Activated CD4-positive, CD25-positive, alpha-beta regulatory T cell treated with anti-CD3 and anti-CD28 coated beads, Interleukin-2, amount 50 U/mL, for 24 hours (primary cell): ENCODE results near the gene SOX18.

Experiments
- ATAC-seq, 2 donors: fragments of 150-1000 bp; cut with Tn5 transposase; one replicate each; pipeline ENCODE4 v1.10.0; 2021; ENCODE audit warnings: mild to moderate bottlenecking in 1 of 2, moderate library complexity in 1 of 2

SOX18 gene

DNA sequence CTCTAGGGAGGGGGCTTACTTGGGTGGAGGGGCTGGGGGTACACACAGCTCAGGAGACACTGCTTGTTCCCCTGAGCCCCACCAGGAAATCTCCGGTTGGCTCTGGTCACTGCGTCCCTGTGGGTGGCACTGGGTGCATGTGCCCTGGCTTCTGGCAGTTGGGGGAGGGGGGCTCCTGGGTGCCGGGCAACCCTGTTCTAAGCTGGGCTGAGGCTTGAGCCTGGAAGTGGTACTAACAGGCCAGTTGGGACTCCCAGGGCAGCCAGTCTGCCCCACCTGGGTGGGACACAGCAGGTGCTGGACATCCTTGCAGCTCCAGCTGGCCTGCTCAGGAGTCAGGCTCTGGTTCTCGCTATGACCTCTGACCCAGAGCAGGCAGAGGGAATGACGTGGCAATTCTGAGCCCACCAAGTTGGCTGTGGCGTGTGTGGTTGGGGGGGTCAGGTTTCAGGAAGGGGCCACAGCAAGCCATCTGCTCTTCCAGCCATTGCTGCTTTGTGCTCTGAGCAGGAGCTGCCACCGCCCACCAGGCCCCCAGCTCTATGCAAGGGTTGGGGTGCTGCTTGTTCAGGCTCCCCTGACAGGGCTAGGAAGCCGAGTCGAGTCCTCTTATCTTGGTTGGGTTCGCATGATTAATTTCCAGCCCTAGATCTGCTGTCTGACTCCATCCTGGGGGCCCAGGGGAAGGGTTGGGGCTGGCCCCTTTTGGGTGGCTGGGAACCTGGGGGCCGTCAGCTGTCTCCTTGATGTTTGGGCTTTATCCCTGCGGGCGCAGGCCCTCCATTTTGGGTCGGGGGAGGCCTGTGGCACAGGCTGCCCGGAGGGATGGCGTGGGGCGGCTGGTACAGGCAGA is 12.9 kb downstream of the SOX18 start:
- no peak for ATAC-seq

DNA sequence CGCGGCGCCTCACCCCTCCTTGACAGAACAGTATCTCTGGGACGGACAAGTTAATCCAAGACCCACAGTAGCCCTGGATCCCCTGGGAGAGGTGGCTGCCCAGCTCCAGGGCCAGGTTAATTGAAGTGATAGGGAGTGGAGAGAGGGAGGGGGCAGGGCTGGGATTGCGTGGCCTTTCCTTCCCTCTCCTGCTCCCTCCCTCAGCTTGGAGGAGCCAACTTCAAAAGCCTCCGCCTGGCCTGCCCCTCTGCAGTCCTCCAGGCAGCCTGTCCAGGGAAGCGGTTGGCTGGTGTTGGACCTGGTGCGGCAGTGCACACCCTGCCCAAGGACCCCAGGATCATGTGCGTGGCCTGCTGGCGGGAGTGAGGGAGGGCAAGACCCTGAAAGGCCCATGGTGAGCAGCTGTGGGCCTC is 13.5 kb downstream of the SOX18 start, which contains the start of gene C20orf204:
C20orf204 (plus strand) TSS at position 250 of the 413 bp plus-strand sequence; CDS start at position 392, 142 bp downstream.
- no peak for ATAC-seq

DNA sequence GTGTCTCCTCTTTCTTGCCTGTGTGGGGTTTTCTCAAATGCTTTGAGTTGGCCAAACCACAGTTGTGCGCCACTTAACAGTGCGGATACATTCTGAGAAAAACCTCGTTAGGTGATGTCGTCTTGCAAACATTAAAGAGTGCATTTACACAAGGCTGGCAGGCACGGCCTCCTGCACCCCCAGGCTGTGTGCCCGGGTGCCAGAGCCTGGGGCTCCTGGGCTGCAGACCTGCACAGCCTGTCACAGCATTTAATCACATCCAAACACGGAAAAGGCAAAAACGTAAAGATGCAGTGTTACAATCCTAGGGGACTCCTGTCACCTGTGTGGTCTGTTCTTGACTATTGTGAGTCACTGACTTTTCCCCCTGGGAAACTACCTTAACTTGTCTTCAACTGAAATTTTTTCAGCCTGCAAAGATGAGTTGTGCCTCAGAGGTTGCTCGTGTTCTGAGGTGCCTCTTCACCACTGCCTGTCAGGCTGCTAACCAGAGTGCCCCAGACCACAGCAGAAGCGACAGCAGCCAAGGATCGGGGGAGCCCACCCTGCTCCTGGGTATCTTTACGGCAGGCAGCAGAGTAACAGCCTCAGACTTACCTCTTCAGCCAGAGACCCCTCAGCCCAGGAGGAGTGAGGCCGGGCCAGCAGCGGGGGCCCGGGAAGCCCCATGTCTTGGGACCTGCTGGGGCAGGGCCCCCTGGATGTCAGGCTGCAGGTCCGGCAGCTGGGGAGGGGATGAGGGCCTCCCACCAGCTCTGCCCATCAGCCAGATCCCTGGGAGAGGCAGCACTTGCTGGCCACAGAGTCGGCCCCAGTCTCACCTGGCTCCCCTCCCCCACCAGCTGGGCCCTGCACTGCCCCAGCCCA is 14.1 kb downstream of the SOX18 start:
- ATAC-seq, result peak; percentile 52 to 66

DNA sequence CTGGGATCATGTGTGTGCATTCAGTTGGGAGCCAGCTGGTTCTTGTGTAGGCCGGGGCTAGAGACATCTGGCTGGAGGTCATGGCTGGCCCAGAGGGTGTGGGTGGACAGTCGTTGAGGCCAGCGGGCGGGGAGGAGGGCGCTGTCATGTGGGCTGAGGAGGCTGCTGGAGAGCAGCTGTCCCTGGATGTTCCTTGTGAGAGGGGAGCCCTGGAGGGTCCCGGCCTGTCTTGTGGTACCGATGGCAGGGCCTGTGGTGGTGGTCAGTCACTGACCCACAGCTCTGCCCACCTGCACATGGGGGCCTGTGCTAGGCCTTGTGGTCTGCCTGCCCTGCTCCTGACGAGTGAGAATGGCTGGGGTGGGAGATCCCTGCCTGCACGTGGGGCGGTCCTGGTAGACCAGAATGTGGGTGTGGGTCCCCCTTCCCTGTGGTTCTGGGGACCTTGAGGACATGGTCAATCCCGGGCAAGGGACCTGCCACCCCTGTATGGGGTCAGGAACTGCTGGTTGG is 15.4 kb downstream of the SOX18 start:
- no peak for ATAC-seq

DNA sequence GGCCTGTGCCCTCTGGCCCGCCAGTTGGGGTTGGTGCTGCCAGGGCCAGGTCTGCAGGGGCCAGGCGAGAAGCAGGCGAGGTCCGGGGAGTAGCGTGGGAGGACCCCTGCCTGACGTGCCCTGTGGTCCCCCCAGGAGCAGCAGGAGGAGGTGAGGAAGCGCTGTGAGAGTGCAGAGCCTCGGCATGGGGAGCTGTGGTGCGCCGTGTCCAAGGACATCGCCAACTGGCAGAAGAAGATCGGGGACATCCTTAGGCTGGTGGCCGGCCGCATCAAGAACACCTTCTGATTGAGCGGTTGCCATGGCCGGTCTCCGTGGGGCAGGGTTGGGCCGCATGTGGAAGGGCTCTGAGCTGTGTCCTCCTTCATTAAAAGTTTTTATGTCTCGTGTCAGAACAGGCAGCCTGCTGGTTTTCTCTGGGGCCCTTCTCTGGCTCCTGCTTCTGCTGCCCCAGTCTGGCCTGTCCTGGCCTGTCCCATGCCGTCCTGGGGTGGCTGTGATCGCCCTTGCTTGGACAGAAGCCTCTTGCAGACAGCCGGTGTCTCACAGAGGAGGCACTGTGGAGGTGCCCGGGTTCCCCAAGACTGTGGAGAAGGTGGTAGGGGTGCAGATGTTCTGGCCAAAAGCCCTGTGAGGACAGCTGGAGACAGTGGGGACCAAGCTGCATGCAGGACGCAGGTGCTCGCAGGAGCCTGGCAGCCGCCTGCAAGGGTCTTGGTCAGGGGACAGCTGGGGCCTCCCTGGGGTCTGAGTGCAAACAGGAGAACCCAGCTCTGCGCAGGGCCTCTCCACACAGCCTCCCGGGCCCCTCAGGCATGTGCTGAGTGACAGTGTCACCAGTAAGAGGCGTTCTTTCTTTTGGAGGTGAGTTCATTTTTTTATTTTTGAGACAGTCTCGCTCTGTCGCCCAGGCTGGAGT is 16.5 kb downstream of the SOX18 start:
- ATAC-seq, result no peak

DNA sequence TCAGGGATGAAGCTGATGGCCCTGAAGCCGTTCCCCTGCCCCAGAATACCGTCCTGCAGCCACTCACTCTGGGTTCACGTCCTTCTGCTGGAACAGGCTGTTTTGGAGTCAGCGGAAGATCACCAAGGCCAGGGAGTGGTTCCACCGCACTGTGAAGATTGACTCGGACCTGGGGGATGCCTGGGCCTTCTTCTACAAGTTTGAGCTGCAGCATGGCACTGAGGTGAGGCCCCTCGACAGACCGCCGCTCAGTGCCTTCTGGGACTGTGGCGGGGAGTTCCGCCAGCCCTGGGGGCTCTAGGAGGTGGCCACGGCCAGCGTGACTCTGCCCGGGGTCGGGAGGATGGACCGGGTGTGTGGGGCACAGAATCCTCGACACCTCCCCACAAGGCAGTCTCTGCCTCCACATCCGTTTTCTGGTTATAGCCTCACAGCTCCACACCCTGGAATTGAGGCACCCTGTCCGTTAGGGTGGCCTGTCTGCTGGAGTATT is 17.6 kb downstream of the SOX18 start:
- ATAC-seq, result no peak

DNA sequence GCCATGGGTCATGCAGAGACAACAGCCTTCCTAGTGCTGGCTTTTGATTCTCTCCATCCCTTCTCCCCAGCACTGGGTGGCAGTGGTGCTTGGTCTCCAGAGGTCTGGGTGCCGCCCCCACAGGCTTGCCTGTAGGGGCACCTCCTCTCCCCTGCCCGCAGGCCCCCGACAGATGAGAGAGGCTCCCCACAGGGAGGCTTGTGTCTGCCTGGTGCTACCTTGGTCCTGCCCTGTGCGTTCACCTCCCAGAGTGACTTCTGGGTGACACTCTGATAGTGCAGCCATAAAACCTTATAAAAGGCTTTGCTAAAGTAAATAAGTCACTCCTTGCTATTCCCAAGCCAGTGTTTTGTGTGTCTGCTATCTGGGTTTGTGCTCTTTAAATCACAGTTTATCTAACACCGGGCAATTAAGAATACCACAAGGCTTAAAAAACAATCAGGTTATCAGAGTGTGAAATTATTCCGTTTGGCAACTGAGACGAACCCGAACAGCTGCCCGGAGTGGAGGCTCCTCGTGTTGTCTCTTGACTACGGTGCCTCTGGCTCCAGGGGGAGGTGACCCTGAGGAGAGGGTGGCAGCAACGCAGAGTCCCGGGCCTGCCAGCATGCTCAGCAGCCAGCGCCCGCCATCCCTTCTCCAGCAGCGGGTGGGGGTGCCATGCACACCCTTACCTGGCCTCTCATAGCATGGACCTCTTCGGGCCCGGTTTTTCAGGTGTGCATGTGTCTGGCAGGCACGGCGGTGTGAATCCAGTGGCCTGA is 18.9 kb downstream of the SOX18 start:
- ATAC-seq, result no peak

DNA sequence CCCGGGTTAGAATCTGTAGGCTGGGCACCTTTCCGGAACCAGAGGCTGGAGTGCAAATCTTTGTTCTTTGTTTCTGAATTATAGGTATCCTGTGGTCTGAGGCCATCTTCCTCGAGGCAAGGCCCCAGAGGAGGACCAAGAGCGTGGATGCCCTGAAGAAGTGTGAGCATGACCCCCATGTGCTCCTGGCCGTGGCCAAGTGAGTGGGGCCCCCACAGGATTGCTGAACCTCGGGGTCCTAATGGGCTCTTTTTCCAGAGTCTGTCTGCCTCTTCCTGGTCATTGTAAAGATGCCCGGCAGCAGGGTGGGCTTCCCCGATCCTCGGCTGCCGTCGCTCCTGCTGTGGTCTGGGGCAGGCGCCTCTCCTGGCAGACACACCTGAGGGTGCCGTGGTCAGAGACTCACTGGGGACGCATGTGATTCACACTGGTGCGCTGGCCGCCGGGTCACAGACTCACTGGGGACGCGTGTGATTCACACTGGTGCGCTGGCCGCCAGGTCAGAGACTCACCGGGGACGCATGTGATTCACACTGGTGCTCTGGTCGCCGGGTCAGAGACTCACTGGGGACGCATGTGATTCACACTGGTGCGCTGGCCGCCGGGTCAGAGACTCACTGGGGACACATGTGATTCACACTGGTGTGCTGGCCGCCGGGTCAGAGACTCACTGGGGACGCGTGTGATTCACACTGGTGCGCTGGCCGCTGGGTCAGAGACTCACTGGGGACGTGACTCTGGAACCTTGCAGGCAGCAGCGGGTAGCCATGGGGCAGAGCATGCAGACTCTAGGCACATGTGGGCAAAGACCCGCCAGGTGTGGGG is 19.9 kb downstream of the SOX18 start:
- no peak for ATAC-seq

DNA sequence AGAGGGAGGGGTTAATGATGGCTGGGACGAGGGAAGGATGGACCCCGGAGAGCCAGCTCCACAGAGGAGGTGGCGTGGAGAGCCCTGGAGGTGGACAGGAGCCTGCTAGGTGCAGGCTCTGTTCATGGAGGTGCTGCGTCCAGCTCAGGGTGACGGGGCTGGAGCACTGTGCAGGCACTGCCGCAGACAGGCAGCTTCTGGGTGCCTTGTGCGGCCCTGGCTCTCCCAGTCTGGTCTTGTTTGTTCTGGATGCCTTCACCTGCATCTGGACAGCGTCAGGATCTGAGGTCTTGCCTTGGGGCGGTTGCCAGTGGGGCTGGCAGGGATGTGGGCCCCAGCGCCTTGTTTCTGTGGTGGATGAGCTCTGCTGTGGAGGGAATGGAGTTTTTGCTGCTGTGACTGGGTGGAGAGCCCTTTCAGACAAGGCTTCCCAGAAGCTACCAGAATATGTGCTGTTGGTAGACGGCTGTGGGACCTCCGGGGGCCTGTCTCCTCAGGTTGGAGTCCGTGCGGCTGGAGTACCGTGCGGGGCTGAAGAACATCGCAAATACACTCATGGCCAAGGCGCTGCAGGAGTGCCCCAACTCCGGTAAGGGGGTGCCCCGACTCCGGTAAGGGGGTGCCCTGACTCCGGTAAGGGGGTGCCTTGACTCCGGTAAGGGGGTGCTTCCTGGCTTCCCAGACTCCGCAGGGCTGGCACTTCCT is 21.3 kb downstream of the SOX18 start:
- ATAC-seq, result no peak

DNA sequence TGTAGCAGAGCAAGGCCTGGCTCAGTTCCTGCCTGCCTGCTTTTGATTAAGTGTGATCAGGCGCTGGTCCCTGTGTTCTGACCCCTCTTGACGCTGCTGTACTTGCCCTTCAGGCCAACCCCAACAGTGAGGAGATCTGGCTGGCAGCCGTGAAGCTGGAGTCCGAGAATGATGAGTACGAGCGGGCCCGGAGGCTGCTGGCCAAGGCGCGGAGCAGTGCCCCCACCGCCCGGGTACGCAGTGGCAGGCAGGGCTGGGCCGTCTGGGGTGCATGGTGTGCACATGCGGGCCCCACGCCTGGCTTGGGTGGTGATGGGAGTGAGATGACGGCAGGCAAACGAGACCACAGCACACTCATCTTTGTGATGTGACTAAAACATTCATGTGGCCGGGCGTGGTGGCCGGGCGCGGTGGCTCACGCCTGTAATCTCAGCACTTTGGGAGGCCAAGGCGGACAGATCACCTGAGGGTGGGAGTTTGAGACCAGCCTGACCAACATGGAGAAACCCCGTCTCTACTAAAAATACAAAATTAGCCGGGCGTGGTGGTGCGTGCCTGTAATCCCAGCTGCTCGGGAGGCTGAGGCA is 23.5 kb downstream of the SOX18 start:
- no peak for ATAC-seq

DNA sequence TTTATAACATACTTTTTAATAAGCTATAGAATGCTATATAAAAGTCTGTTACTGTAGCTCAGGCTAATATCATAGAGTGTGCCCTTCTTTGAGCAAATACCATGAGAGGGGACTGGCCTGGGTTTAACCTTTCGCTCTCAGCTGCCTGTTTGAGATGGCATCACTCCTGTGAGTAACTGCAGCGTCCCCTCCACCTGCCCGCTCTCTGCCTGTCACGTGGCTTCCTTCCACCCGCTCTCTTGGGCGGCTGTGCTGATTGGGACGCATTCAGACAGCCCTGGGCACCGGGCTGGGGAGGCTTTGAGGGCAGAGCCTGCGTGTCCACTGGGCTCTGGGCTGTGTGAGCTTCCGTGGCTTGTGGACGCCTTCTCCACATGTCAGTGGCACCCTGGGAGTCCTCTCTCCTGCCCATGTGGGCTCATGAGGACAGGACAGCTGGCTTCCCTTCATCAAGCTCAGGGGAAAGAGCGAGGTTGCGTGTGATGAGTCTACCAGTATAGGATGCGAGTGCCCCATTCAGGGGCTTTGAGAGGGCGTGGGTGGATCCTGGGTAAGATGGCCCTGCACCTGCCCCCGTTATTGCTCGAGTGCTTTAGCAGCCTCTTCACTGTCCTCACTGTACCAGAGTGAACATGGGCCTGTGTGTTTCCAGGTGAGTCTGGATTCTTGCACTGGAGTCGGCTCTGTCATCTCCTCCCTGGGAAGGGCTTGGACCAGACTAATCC is 24.2 kb downstream of the SOX18 start:
- no peak for ATAC-seq

DNA sequence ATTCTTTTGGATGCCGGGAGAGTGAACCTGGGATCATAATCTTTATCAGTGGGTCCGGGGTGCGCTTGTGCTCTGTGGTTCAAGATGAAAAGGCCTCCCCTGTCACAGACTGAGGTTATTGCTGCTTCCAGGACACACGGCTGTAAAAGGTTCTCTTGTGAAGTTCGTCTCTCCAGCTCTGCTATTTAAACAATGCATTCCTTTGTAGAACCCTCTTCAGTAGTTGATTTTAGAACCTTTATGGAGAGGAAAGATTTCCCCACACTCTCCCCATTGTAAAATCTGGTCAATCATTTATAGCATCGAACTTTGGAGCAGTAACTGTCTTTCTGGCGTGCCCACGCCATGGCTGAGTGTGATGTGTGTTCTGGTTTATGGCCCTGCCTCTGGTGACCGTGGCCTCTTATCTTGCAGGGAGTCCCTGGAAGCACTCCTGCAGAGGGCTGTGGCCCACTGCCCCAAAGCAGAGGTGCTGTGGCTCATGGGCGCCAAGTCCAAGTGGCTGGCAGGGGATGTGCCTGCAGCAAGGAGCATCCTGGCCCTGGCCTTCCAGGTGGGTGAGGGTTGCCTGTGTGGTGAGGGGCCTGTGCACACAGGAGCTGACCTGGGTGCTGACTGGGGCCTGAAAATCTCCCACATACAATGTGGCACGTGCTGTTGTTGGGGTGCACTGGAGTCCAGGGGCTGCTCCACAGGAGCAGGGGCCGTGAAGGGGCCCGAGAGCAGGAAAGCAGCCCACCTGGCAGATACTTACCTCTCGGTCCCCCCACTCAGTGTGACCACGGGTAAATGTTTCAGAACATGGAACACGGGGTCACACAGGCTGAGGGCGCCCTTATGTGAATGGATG is 25.1 kb downstream of the SOX18 start:
- no peak for ATAC-seq

DNA sequence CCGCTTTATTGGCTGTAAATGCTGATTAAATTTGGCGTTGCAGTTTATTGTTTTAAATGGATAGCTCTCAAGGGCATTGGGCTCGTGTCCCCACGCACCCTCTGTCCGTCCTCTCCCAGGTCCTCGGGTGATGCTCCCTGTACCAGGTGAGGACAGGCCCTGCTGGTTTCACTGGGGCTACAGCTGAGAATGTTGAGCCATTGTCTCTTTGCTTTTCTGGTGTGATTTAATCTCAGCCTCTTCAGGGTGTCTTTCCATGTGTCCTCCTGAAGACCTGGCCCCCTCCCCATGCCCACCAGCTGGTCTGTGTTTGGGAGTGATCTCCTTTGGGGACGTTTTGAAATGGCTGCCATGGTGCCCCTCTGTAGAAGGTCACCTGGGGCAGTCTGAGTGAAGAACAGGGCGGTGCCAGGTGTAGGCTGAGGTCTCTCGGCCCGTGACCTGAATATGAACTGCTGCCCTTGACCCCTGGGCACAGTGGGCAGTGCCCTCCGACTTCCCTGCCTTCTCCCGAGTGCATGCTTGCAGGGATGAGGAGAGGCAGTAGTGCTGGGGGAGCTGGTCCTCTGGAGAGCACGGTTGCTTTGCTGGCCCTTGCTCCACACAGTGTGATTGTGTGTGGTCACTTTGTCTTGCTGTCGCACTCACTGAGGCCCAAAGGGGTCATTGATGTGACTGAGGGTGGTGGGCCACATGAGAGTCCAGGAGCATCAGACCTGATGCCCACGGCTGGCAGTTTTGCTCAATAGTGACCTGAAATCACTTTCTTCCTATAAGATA is 25.9 kb downstream of the SOX18 start:
- no peak for ATAC-seq

DNA sequence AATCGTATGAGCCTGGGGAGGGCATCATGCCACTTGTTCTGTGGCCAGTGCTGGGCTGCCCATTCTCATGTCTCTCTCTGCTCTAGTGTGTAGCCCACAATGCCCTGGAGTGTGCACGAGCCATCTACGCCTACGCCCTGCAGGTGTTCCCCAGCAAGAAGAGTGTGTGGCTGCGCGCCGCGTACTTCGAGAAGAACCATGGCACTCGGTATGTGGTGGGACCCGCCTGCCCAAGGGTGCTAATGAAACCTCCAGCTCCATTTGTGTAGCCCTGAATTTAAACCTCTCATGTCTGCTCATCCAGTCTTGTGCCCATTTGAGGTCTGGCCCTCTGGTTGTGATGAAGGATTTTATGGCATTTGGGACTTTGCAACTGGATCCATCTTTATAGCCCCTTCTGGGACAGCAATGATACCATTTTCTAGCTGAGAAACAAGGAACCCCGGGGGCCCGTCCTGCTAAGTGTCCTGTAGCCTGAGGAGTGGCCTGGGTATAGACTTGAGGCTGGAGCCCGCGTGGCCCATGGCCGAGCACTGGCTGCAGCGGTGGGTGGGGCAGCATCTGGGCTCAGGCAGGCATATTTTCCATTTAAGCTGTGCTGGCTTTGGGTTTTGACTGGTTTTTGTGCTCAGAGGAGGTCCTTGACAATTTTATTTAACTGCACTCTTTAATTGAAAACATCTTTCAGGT is 26.6 kb downstream of the SOX18 start:
- no peak for ATAC-seq

DNA sequence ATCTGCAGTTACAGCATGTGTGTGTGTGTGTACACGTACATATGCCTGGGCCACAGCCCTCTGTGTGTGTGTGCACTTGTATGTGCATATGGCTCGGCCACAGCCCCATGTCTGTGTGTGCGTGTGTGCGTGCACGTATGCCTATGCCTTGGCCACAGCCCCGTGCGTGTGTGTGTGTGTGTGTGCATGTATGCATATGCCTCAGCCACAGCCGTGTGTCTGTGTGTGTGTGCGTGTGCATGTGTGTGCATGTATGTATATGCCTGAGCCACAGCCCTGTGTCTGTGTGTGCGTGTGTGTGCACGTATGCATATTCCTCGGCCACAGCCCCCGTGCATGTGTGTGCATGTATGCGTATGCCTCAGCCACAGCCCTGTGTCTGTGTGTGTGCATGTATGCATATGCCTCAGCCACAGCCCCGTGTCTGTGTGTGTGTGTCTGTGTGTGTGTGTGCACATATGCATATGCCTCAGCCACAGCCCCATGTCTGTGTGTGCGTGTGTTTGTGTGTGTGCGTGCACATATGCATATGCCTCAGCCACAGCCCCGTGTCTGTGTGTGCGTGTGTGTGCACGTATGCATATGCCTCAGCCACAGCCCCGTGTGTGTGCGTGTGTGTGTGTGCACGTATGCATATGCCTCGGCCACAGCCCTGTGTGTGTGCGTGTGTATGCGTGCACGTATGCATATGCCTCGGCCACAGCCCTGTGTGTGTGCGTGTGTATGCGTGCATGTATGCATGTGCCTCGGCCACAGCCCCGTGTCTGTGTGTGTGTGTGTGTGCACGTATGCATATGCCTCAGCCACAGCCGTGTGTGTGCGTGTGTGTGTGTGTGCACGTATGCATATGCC is 28.1 kb downstream of the SOX18 start:
- no peak for ATAC-seq
